ENCODE data around the gene MCU.

The MCU gene

GRCh38 chr10:72784551-72785351 lies 92.8 kb downstream of the MCU start:
- in situ Hi-C loops (cut with HindIII; ENCODE audit: low sequenced_read_pairs): no loop called here
- TF ChIP-seq, protein P1, sequence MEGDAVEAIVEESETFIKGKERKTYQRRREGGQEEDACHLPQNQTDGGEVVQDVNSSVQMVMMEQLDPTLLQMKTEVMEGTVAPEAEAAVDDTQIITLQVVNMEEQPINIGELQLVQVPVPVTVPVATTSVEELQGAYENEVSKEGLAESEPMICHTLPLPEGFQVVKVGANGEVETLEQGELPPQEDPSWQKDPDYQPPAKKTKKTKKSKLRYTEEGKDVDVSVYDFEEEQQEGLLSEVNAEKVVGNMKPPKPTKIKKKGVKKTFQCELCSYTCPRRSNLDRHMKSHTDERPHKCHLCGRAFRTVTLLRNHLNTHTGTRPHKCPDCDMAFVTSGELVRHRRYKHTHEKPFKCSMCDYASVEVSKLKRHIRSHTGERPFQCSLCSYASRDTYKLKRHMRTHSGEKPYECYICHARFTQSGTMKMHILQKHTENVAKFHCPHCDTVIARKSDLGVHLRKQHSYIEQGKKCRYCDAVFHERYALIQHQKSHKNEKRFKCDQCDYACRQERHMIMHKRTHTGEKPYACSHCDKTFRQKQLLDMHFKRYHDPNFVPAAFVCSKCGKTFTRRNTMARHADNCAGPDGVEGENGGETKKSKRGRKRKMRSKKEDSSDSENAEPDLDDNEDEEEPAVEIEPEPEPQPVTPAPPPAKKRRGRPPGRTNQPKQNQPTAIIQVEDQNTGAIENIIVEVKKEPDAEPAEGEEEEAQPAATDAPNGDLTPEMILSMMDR (IDR thresholded peaks at IDR 0.05; ENCODE audit: low read depth, low read length, missing control alignments): no peak
- DNase-seq (ENCODE audit: low read depth): peak; percentile 67
- no peak overlapping the region for H3K4me3 ChIP-seq (ENCODE audit: low read depth, low read length)

DNA sequence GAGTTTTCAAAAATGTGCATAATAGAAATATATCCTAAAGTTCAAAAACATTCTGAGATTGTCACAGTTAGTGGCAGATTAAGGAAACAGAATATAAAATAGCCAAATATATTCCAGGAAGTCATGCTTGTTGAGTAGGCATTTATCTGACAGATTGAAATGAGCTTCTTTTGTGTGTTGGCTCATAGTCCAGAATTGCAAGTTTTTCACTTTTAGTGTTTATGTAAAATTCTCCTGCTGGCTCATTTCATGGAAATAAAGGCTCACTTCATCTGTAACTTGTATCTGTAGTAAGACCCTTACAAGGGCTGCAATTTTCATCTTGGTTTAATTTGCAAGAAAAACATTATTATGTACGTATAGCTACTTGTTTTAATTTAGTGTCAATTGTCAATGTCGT lies 93.5 kb downstream of the MCU start:
- no peak overlapping the region for H3K4me3 ChIP-seq (ENCODE audit: low read depth, low read length)
- TF ChIP-seq, protein P1 (IDR thresholded peaks at IDR 0.05; ENCODE audit: low read depth, low read length, missing control alignments): no peak
- DNase-seq (ENCODE audit: low read depth): no peak
- in situ Hi-C loops (cut with HindIII; ENCODE audit: low sequenced_read_pairs): no loop called here

- in situ Hi-C loops (cut with HindIII; ENCODE audit: low sequenced_read_pairs): no loop called here
- no peak for DNase-seq (ENCODE audit: low read depth)
- H3K4me3 ChIP-seq (ENCODE audit: low read depth, low read length): no peak overlapping the region
- TF ChIP-seq, protein P1 (IDR thresholded peaks at IDR 0.05; ENCODE audit: low read depth, low read length, missing control alignments): no peak
Observed at GRCh38 chr10:72790216-72790990, 98.5 kb downstream of the MCU start.

DNA sequence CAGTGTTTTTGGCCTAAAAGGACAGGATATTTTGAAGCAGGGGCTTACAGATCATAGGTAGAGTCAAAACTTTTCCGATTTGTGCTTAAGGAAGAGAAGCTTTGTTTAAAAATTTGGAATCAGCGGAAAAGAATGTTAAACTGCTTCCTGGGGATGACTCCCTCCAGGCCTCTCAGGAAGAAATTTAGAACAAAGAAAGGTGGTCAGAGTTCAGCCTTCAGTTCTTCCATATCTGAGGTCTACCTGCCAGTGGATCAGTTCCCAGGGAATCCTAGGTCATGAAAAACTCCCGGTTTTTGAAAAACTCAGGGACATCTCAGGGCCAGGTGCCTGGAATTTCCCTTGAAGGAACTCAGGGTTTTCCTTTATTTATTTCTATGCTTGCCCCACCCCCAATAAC lies 100.3 kb downstream of the MCU start:
- no peak overlapping the region for H3K4me3 ChIP-seq (ENCODE audit: low read depth, low read length)
- in situ Hi-C loops (cut with HindIII; ENCODE audit: low sequenced_read_pairs): no loop called here
- TF ChIP-seq, protein P1 (IDR thresholded peaks at IDR 0.05; ENCODE audit: low read depth, low read length, missing control alignments): no peak
- no peak for DNase-seq (ENCODE audit: low read depth)

DNA sequence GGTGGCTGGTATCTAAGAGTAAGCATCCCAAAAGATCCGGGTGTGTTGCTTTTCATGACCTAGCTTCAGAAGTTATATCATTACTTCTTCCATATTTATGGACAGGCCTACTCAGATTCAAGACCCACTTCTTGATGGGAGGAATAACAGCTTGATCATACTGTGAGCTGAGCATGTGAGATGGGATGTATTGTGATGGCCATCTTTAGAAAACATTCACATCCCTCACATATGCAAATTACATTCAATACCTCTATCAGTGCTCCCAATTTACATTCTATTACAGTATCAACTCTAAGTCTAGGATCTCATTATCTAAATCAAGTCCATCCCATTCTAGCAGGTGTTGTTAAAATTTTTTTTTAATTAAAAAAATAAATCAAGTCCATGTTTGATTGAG lies 101.8 kb downstream of the MCU start:
- TF ChIP-seq, protein P1 (IDR thresholded peaks at IDR 0.05; ENCODE audit: low read depth, low read length, missing control alignments): no peak
- no peak overlapping the region for H3K4me3 ChIP-seq (ENCODE audit: low read depth, low read length)
- in situ Hi-C loops (cut with HindIII; ENCODE audit: low sequenced_read_pairs): no loop called here
- DNase-seq (ENCODE audit: low read depth): no peak

- TF ChIP-seq, protein P1 (IDR thresholded peaks at IDR 0.05; ENCODE audit: low read depth, low read length, missing control alignments): no peak
- in situ Hi-C loops (cut with HindIII; ENCODE audit: low sequenced_read_pairs): no loop called here
- no peak overlapping the region for H3K4me3 ChIP-seq (ENCODE audit: low read depth, low read length)
- no peak for DNase-seq (ENCODE audit: low read depth)
Observed at GRCh38 chr10:72794260-72794659, 102.3 kb downstream of the MCU start.
